IMR-90 (cell line): ENCODE results near the gene ZNF292.

Experiments
- CEBPB ChIP-seq: IDR thresholded peaks from 2 replicates; pipeline ENCODE4 v1.6.1; 2012; ENCODE audit warnings: low read depth, low read length, improper control_type of control experiment
- MXI1 ChIP-seq: IDR thresholded peaks from 2 replicates; pipeline ENCODE4 v1.6.1; 2012; ENCODE audit warnings: low read depth, mild to moderate bottlenecking, low read length, moderate library complexity, borderline replicate concordance
- POLR2A ChIP-seq: IDR thresholded peaks from 2 replicates; pipeline ENCODE4 v1.6.1; 2012; ENCODE audit warnings: mild to moderate bottlenecking, low read depth, low read length
- RAD21 ChIP-seq: IDR thresholded peaks from 2 replicates; pipeline ENCODE4 v1.6.1; 2012; ENCODE audit warnings: low read length, improper control_type of control experiment
- RFX5 ChIP-seq: IDR thresholded peaks from 2 replicates; pipeline ENCODE4 v1.8.0; 2012; ENCODE audit warnings: low read depth, mild to moderate bottlenecking, low read length, moderate library complexity
- SMC3 ChIP-seq: fragments of 150-350 bp; IDR thresholded peaks from 2 replicates; pipeline ENCODE4 v1.6.1; 2016; ENCODE audit warnings: low read depth, mild to moderate bottlenecking, antibody characterized with exemption, low read length, moderate library complexity
- TF ChIP-seq, protein P1 (sequence below): conservative IDR thresholded peaks from 2 replicates; pipeline ENCODE4 v1.5.1; 2012; ENCODE audit warnings: mild to moderate bottlenecking, low read depth, low read length, improper control_type of control experiment
- TF ChIP-seq, protein P2 (sequence below): fragments of 150-350 bp; IDR thresholded peaks from 2 replicates; pipeline ENCODE4 v1.6.1; 2017; ENCODE audit warnings: mild to moderate bottlenecking, antibody characterized with exemption, low read length, low read depth

DNA sequence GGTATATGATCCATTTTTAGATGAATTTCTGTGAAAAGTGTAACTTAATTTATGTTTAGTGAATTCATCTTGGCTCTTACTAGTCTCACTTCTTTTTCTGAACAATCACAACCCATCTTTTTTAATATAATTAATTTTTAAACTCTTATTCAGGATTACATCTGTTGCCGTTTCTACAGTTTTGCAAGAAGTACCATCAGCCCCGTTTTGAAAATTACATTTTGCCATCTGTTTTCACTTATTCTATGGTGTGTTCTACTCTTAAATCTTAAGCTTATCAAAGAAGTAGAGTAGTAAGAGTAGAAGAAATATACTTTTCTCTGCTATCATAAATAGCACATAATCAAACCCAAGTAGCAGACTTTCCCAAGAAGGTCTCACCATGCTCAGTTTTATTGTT is 70.1 kb downstream of the ZNF292 start:
- TF ChIP-seq, protein P1, sequence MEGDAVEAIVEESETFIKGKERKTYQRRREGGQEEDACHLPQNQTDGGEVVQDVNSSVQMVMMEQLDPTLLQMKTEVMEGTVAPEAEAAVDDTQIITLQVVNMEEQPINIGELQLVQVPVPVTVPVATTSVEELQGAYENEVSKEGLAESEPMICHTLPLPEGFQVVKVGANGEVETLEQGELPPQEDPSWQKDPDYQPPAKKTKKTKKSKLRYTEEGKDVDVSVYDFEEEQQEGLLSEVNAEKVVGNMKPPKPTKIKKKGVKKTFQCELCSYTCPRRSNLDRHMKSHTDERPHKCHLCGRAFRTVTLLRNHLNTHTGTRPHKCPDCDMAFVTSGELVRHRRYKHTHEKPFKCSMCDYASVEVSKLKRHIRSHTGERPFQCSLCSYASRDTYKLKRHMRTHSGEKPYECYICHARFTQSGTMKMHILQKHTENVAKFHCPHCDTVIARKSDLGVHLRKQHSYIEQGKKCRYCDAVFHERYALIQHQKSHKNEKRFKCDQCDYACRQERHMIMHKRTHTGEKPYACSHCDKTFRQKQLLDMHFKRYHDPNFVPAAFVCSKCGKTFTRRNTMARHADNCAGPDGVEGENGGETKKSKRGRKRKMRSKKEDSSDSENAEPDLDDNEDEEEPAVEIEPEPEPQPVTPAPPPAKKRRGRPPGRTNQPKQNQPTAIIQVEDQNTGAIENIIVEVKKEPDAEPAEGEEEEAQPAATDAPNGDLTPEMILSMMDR, result no peak
- TF ChIP-seq RAD21 (no peak), RFX5 (no peak), MXI1 (no peak), POLR2A (no peak), CEBPB (no peak), SMC3 (no peak)
- TF ChIP-seq, protein P2, sequence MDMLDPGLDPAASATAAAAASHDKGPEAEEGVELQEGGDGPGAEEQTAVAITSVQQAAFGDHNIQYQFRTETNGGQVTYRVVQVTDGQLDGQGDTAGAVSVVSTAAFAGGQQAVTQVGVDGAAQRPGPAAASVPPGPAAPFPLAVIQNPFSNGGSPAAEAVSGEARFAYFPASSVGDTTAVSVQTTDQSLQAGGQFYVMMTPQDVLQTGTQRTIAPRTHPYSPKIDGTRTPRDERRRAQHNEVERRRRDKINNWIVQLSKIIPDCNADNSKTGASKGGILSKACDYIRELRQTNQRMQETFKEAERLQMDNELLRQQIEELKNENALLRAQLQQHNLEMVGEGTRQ, result no peak
